GM19351 (cell line): ENCODE measurements around the gene COL24A1.
"Not testable (repeated sequence)": the region's sequence is repeated elsewhere in the genome, so short reads cannot be mapped to it uniquely, and the experiment has no call there.

ENCODE experiments used
- ATAC-seq: cut with Tn5 transposase; IDR thresholded peaks from one replicate; pipeline ENCODE4 v1.9.1; 2021; ENCODE audit warnings: mild to moderate bottlenecking, moderate library complexity; ENCODE audit not compliant: unreplicated experiment

Gene COL24A1

GRCh38 chr1:85998105-85998855 lies 158.3 kb downstream of the COL24A1 start:
- ATAC-seq = no peak

- peak; percentile 61 for ATAC-seq
These were observed 163.8 kb downstream of the COL24A1 start for GRCh38 chr1:85992791-85993190.

- no peak for ATAC-seq
These were observed 165.3 kb downstream of the COL24A1 start for GRCh38 chr1:85991261-85991660.

- ATAC-seq = no peak
These were observed 171.9 kb downstream of the COL24A1 start for GRCh38 chr1:85984636-85985035.

GRCh38 chr1:85983316-85983715 lies 173.3 kb downstream of the COL24A1 start:
- ATAC-seq = no peak

- no peak for ATAC-seq
These were observed 179.9 kb downstream of the COL24A1 start for GRCh38 chr1:85976516-85977205.

GRCh38 chr1:85975912-85976371 lies 180.6 kb downstream of the COL24A1 start:
- no peak for ATAC-seq

- no peak for ATAC-seq
These were observed 194.1 kb downstream of the COL24A1 start for GRCh38 chr1:85962457-85962856.

- peak; percentile 74 for ATAC-seq
These were observed 198.8 kb downstream of the COL24A1 start for GRCh38 chr1:85957760-85958159.

- ATAC-seq = not testable (repeated sequence)
These were observed 201.4 kb downstream of the COL24A1 start for GRCh38 chr1:85955218-85955617.

- ATAC-seq = peak; percentile 59
These were observed 204.1 kb downstream of the COL24A1 start for GRCh38 chr1:85952460-85952859.

GRCh38 chr1:85947186-85947585 lies 209.4 kb downstream of the COL24A1 start:
- peak; percentile 78 for ATAC-seq

GRCh38 chr1:85943945-85944344 lies 212.6 kb downstream of the COL24A1 start:
- no peak for ATAC-seq

- no peak for ATAC-seq
These were observed 213.0 kb downstream of the COL24A1 start for GRCh38 chr1:85943526-85943925.

- ATAC-seq = no peak
These were observed 215.8 kb downstream of the COL24A1 start for GRCh38 chr1:85940656-85941306.

- ATAC-seq = no peak
These were observed 217.7 kb downstream of the COL24A1 start for GRCh38 chr1:85938829-85939228.

- ATAC-seq = no peak
These were observed 220.1 kb downstream of the COL24A1 start for GRCh38 chr1:85936470-85936869.

GRCh38 chr1:85936057-85936456 lies 220.5 kb downstream of the COL24A1 start:
- ATAC-seq = no peak

GRCh38 chr1:85935234-85935633 lies 221.3 kb downstream of the COL24A1 start:
- ATAC-seq = no peak

- ATAC-seq = no peak
These were observed 222.1 kb downstream of the COL24A1 start for GRCh38 chr1:85934516-85934915.

GRCh38 chr1:85933961-85934360 lies 222.6 kb downstream of the COL24A1 start:
- no peak for ATAC-seq

- no peak for ATAC-seq
These were observed 244.8 kb downstream of the COL24A1 start for GRCh38 chr1:85911742-85912141.
